Inferior parietal cortex (tissue), 1 donor: ENCODE results near the gene ALK.

Experiments used
- DNase-seq: peaks from one replicate; pipeline ENCODE4 v3.0.0-alpha.2; 2016; ENCODE audit errors: extremely low spot score

Gene ALK

DNA sequence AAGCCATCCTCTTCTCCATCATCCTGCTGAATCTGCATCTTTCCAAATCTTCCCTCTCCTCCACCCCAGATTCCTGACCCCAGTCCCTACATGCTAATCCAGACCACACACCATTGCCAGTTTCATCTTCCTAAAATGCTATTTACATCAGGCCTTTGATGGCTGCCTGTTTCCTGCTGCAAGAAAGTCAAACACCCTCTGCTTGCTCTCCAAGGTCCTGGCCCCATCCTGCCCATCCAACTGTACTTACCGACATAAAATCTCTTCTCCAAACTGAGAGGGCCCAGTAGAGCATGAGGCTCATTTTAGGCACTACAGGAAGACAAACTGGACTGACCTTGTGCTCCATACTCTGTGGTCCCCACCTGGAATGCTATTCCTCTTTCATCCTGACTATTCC lies 19.0 kb downstream of the ALK start:
- DNase-seq, result no peak

DNA sequence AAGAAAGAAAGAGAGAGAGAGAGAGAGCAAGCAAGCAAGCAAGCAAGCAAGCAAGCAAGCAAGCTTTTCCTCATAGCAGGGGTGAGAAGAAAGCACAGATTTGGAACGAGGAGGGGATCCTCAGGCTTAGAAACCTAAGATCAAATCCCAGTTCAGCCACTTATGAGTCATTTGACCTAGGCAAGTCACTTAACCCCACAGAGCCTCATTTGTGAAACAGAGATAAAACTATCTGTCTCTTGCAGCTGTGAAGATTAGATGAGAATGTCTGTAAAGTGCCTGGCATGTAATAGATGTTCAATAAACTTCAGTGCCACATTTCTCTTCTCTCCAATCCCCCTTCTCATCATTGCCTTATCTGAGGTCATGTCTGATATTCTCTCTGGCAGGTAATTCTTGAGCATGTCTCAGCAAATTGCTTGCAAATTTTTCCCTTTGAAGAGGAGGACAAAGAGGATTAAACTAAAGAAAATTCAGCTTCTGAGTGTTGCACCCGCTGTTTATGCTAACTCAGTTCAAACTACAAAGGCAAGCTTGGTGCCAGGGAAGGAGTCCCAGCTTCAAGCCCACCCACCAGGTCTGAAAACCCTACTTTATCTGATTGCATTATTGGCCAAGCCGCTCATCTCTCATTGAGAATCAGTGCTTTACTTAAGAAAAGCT lies 20.3 kb downstream of the ALK start:
- DNase-seq, result no peak

- no peak for DNase-seq
These were observed 22.4 kb downstream of the ALK start for GRCh38 chr2:29898999-29899398.

DNA sequence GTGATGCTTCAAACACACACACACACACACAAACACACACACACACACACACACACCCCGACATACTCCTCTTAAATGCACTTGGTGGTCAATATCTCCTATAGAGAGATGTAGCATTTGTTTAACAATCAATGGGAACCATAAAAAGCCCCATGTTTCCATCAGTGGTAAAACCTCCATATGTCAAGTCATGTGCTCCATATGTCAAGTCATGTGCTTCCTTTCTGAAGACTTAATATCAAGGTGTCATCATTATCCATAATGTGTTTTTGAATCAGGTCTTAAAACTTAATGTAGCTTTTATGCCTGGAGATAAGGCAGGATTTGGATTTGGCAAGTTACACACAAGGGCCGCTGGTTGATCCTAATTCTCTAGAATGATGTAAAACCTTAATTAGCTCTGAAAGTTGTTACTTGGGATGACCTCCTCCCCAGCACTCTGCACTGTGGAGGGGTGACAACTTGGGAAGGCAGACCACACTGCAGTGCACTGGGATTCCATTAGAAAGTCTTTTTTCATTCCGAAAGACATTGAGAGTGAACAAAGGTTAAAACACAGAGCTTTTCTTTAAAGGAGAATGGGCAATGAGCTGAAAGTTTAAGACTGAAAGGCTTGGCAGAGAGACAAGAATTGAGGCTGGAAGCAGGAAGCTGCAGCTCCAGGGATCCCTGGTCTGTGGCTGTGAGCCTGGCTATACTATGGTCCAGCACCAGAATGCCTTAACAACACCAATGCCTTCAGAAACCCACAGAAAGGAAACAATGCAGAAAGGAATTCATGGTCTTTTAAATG lies 26.4 kb downstream of the ALK start:
- no peak for DNase-seq

DNA sequence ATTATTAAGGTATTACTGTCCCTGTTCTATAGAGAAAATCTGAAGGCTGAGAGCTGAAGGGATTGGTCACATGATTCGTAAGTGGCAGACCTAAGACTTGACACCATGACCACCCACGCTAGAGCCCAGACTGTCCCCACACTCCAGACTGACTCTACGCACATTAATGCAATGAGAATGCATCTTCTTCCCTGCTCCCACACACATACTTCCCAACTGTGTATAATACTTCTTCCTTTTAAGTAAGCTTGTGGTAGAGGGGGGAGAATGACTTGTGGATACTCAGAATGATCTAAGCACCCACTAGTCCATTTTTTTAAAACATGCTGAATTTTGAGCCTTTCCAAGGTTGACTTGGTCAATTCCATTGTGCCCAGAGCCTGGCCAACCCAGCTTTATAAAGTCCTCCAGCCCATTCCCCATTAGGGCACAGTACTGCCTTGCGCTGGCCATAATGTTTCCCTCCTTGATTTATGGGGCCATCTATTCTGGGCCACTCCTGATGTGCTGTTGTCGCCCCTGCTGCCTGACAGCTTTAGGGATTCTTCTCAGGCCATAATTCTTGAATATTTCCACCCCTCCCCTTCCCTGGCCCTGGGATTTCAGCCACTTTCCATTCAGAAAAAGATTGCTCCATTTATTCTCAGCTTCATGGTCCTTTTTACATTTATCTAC lies 28.7 kb downstream of the ALK start:
- DNase-seq, result no peak

GRCh38 chr2:29881089-29881730 lies 40.2 kb downstream of the ALK start:
- no peak for DNase-seq

GRCh38 chr2:29880084-29880483 lies 41.3 kb downstream of the ALK start:
- no peak for DNase-seq

DNA sequence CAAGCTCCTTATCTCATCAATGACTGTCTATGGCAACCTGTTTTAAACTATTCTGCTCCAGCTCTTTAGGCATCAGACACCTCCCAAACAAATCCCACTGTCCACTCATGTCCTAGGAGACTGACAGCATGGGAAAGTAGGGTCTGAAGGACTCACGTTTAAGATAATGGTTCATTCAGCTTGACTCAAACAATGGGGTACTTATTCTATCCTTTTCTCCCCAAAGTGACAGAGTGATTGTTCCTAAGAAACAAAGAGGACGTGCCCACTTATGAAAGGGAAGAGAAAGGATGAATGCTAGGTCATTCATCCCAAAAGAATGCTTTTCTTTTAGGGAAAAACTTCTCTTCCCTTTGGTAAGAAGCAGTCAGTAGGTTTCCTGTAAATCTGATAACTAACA lies 41.9 kb downstream of the ALK start:
- no peak for DNase-seq

GRCh38 chr2:29878898-29879297 lies 42.5 kb downstream of the ALK start:
- DNase-seq, result no peak

DNA sequence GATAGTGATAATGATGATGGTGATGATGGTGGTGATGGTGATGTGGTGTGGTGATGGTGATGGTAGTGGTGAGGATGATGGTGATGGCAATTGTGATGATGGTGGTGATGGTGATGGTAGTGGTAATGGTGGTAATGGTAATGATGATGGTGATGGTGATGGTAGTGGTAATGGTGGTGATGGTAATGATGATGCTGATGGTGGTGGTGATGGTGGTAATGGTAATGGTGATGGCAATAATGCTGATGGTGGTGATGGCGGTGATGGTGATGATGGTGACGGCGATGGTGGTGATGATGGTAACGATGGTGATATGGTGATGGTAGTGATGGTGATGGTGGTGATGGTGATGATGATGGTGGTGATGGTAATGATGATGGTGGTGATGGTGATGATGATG lies 45.0 kb downstream of the ALK start:
- no peak for DNase-seq

DNA sequence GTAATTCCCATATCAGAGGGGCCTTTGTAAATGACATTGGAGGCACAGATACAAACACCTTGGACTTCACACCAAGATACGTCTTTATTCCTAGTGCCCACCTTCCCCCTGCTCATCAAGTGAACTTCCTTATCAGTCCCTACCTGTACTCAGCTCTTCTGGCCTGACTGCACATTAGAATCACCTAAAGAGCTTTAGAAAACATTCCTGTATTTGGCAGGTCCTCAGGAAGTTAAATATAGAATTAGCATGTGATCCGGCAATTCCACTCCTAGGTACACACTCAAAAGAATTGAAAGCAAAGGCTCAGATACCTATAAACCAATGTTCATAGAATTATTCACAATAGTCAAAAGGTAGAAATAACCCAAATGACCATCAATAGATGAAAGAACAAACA lies 46.6 kb downstream of the ALK start:
- no peak for DNase-seq

- DNase-seq, result no peak
These were observed 48.5 kb downstream of the ALK start for GRCh38 chr2:29872870-29873269.

DNA sequence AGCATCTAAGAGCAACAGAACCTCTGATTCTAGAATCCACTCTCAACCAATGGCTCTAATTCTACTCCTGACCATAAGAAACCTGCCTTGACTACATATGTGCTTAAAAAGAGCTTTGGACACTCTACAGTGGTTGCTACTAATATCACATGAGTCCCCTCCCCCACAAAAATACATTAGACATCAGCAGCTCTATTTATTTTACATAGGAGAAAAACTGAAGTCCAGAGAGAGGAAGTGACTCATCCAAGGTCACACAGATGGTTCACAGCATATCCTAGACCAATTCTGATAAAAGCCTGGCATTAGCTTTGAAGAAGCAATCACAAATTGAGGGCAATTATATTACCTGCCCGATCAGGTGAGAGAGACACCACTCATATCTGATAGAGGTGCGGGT lies 49.8 kb downstream of the ALK start:
- DNase-seq, result no peak

DNA sequence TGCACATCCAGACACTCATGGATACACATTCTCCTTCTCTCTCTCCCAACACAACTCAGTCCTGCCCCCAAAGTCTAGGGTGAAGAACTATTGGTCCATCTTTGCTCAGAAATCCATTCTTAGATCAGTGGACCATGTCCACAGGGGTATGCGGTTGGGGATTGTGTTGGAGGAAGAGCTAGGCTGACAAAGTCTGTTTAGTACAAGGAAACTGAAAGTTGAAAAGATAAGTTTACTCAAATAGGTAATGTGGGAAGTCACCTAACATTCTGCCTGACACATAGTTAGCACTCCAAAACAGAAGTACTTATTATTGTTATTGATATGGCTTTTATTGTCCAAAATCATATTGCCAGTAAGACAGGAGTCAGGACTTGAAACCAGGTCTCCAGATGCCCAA lies 55.9 kb downstream of the ALK start:
- DNase-seq, result no peak

DNA sequence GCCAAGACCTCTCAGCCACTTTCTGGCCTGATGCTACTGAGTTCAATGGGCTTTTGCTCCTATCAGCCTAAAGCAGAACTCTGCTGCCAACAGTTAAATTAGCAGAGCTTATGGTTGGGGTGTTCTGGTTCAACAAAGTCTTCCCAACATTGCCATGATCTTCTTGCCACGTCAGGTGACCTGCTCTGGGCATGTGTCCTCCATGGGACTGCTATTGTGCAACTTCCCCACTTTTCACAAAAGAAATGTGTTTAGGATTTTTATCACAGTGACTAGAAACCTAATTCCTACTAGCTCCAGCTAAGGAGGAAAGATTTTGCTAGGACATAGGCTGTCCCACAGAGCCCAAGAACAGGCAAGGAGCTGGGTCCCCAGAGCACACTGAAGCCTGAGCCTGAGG lies 56.4 kb downstream of the ALK start:
- no peak for DNase-seq

- DNase-seq, result no peak
These were observed 65.3 kb downstream of the ALK start for GRCh38 chr2:29855924-29856639.

DNA sequence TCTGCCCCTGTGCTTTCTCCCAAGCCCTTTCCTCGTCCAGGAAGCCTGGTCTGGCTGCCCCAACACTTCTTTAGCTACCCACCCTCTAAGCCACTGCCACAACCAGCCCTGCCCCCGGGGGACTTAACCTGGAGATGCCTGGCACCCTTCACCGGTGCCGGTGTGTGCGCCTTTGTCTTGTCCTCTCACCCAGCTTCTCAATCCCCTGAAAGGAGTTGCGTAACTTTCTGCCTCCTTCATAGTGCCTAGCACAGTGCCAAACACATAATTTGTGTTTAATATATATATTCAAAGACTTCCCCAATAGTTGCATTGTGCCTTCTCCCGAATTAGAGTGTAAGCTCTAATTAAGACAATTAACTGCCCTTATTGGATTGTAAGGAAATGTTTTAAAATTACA lies 70.6 kb downstream of the ALK start:
- DNase-seq, result no peak

DNA sequence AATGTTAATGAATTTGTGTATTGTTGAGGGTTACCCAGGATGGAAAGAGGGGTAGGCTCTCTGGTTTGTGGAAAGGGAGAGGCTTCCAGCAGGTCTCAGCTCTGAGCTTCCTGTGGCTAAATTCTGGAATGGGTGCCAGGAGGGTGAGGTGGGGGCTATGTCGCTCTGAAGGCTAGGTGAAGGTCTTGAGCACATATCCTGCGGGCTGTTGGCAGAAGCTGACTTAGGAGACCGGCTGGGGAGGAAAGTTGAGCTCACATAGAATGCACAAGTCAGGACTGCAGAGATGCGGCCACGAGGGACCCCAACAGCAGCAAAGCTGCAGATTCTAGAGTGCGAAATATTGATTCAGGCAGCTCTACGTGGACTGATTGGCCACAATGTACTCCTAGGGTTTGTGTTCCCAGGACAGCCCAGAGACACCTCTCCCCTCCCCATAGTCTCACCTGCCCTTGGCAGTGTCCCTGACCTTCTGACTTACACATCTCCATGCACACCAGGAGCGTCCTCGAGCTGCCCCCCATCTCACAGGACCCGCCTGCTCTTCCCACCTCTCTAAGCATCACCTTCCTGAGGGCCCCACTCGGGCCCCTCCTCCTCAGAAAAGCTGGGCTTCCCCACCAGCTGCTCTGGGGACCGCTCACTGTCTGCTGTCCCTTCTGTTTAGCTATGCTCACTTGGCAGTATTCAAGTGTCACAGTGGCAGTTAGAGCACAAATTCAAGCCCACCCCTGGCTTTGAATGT lies 72.6 kb downstream of the ALK start:
- DNase-seq, result no peak

DNA sequence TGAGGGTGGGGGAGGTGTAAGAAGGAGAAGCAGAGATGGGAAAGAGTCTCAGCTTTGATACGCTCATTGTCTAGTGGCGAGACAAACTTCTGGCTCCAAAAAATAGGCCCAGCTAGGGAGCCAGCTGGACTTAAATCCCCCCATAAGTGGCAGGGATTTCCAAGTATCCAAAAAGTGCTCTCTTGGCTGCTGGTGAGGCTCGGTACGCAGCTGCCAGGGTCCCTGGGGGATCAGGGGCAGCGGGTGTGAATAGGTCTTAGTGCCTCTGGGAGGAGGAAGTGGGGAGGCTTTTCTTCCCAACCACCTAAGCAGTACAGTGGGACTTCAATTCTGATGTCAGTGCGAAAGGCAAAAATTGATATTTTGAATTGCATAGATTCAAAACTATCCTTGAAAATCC lies 73.5 kb downstream of the ALK start:
- no peak for DNase-seq

GRCh38 chr2:29844713-29845326 lies 76.6 kb downstream of the ALK start:
- DNase-seq, result no peak
